CD4-positive, alpha-beta T cell treated with Interleukin-4 for 1 hour (primary cell): ENCODE results near the gene CAMTA1.
"Not testable (repeated sequence)": the region's sequence is repeated elsewhere in the genome, so short reads cannot be mapped to it uniquely, and the experiment has no call there.

Experiments
- DNase-seq, 2 donors: peaks; one replicate each; pipeline ENCODE4 v3.0.0-alpha.2; 2020 to 2022

The CAMTA1 gene

GRCh38 chr1:7128293-7128692 is 343.0 kb downstream of the CAMTA1 start:
- DNase-seq = no peak

DNA sequence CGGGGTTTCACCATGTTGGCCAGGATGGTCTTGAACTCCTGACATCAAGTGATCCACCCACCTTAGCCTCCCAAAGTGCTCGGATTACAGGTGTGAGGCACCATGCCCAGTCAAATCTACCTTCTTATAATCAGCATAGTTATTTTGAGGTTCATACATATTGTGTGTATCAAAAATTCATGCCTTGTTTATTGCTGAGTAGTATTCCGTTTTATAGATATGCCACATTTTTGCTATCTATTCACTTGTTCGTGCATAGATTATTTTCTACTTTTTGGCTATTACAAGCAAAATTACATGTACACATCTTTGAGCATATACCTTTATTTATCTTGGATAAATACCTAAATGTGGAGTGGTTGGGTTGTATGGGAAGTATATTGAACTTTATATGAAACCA is 344.9 kb downstream of the CAMTA1 start:
- no peak for DNase-seq

DNA sequence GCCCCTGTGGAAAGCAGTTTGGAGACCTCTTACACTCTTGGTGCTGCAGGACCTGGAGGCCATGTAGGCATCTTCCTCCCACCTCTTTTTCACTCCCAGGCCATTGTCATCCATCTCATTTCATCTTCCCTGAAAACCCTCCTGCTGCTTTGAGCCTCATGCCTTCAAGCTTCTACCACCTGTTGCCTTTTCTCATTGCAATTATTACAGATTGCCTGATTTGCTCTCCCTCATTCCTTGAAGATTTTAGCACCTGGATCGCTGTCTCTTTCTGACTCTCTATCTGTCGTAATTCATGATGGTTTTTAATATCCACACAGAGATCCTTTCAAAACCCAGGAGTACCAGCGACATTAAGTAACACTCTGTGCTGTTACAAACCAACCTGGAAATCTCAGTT is 350.2 kb downstream of the CAMTA1 start:
- DNase-seq = no peak

DNA sequence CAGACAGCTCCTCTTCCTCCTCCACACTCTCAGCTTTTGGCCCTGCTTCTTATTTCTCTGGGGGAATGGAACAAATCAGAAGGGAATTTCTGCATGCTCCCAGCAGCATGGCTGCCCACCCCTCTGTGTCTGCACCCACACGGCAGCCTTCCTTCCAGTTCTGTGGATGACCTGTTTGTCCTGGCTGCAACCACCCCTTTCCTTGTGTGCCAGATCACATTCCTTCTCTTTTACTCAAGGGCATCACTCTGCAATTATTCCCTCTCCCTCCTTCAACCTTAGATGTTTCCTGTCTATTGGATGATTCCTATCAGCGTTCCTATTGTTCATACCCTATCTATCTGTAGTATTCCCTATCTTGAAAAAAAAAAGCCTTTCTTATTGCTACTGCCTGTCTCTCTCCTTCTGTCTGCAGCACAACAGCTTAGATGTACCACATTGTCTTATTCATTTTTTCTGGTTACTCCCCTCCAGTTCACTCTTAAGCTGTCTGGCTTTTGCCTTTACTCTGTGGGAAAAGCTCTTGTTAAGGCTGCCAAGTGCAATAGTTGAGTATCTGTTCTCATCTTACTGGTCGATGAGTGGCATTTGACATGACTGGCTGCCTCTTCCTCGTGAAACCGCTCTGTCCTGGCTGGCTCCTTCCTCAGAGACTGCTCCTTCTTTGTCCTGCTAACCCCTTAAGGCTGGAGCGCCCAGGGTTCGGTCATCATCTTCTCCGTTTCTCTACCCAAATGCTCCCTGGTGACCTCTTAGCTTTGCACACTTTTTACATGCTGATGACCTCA is 351.1 kb downstream of the CAMTA1 start:
- no peak for DNase-seq

DNA sequence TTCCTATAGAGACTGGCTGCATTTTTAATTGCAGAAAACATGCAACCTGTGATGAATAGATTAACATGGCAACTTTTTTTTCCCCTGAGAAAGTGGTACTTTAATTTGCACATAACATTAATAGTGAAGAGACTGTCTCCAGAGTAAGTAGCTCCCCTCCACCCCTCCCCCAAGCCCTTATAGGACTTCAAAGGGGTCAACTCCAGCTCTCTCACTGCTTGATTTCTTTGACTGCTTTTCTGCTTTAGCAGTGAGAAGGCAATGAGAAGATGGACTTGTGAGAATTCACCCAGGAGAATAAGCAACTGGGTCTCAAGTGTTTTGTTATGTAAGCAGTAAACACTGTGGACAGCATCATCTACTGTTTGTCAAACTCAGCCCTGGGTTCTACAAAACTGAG is 355.0 kb downstream of the CAMTA1 start:
- no peak for DNase-seq

DNA sequence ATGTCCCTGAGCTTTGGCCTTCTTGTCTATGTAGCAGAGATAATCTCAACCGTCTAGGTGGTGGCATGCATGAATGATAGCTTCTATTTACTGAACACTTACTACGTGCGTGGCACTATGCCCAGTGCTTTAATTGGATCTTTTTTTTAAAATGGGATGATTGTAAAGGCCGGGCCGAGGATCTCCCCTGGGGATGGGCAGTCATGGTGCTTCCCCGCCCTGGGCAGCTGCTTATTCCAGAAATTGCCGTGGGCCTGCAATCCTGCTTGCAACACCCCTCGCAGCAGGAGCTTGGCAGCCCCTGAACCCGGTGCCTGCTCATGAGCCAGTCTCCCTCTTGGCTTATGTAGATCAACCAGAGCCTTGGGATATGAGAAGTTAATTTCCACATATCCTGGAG is 360.7 kb downstream of the CAMTA1 start:
- no peak for DNase-seq

- no peak for DNase-seq
These were observed 361.5 kb downstream of the CAMTA1 start for GRCh38 chr1:7146710-7147109.

GRCh38 chr1:7147581-7148282 is 362.5 kb downstream of the CAMTA1 start:
- DNase-seq = not testable (repeated sequence)

- DNase-seq = no peak
These were observed 364.0 kb downstream of the CAMTA1 start for GRCh38 chr1:7149080-7149838.

GRCh38 chr1:7150724-7151280 is 365.5 kb downstream of the CAMTA1 start:
- DNase-seq = no peak

DNA sequence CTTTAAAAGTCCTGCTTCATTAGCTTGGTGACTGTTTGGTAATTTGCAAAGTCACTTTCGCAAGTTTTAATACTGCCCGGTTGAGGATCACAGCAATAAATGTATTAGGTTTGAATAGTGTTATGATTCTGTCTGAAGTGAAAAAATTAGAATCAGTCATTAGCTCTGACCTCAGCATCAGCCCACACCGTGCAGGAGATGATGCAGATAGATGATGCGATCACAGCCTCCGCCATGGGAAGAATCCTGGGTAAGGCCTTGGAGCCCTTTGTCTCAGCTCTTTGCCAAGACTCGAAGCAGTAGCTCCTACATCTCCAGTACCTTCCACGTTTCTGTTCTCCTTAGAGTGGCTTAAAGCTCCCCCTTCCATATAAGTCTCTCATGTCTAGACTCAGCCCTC is 366.7 kb downstream of the CAMTA1 start:
- no peak for DNase-seq

DNA sequence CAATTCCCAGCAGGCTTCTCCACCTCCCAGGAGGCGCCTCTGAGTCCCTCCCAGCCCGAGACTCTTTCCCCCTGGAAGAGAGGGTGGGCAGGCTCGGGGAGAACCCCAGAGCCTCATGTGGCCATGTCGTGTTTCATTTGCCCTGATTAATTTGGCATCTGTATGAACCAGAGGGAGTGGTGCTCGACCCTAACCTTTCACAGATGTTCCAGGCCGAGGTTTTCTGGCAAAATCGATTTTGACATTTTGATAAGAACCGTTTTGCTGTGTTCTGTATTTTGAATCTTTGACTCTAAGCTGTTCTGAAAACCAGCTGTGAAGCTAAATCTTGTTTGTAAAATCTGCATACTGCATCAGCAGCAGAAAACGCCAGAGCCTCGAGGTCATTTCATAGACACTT is 367.4 kb downstream of the CAMTA1 start:
- no peak for DNase-seq

DNA sequence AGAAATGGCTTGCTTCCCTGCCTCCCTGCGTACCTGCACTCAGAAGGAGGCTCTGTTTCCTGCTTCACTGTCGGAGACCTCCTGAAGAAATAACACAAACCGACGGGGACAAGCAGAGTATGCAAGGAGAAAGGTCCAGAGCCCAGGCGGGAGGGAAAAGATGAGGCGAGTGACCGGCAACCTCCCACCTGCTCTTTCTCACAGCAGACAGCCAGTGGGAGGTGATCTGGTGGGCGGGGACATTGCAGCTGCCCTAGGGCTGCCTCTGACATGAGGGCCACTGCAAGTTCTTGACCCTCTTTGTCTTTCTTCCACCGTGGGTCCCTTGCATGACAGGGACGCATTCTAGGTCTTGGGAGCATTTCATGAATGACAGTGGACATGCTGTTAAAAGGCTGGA is 368.2 kb downstream of the CAMTA1 start:
- no peak for DNase-seq

- no peak for DNase-seq
These were observed 374.0 kb downstream of the CAMTA1 start for GRCh38 chr1:7159116-7159781.

DNA sequence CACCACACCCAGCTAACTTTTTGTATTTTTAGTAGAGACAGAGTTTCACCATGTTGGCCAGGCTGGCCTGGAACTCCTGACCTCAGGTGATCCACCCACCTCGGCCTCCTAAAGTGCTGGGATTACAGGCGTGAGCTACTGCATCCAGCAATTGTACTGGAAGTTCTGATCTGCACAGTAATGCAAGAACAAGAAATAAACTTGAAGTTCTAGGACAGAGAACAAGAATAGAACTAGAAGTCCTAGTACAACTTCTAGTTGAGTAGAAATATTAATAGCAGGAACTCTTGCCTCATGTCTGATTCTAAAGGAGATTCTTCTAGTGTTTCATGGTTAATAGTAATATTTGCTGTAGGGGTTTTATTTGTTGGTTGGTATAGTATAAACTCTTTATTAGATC is 383.3 kb downstream of the CAMTA1 start:
- not testable (repeated sequence) for DNase-seq

DNA sequence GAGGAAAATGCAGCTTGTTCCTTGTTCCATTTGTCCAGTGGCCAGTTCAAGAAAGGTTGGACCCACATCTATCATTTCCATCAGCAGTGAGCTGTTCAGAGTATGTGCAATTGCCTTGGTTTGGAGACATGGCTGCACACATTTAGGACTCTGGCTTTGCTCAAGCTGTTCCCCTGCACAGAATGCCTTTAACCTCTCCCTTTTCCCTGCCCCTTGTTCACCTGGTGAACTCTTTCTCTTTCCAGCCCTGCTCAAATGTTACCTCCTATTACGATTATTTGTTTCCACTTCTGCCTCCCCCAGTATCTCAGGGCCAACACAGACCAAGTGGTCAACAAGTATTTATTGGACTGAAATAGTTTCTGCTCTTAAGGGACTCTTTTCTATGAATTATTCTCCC is 385.9 kb downstream of the CAMTA1 start:
- no peak for DNase-seq

DNA sequence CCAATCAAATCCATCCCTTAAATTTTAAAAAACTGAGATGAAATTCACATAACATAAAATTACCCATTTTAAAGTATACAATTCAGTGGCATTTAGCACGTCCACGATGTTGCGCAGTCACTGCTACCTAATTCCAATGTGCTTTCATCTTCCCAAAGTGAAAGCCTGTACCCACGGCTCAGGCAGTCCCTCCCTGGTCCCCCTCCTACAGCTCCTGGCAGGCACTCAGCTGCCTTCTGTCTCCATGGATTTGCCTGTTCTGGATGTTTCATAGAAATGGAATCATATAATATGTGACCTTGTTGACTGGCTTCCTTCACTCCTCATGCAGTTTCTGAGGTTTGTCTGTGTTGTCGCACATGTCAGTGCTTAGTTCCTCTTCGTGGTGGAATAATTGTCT is 386.3 kb downstream of the CAMTA1 start:
- DNase-seq = no peak

DNA sequence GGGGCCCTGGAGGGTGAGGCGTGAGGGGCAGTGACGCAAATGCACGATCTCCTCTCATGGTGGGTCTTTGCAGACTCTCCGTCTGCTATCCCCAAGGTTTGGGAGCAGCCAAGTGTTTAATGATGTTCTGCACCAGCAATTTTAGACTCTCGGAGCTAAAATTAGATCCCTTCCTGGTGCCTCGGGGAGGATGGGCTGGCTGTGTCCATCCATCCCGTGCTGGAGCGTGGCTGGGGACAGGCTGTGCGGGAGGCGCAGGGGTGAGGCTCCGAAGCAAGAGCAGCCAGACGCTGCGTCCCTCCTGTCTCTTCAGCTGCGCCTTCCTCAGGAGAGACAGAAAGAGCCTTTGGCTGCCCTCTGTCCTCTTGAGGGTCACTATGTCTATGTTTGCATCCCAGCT is 387.6 kb downstream of the CAMTA1 start:
- DNase-seq = no peak

DNA sequence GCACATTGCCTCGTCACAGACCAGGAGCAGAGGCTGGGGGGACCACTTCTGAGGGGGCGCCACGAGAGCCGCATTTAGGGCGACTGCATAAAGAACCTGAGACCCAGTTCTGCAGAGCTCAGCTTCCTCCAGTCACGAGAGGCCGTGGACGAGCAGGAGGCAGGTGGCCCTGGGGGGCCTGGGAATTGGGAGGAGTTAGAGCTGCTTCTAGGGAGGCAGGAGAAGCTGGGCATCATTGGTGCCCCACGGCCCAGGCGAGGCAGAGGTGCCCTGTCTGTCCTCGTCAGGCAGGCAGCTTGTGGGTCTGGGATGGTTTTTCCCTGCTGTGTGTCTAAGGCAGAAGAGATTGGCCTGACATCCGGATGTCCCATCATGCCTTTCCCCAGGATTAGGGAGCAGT is 389.3 kb downstream of the CAMTA1 start:
- DNase-seq = no peak

DNA sequence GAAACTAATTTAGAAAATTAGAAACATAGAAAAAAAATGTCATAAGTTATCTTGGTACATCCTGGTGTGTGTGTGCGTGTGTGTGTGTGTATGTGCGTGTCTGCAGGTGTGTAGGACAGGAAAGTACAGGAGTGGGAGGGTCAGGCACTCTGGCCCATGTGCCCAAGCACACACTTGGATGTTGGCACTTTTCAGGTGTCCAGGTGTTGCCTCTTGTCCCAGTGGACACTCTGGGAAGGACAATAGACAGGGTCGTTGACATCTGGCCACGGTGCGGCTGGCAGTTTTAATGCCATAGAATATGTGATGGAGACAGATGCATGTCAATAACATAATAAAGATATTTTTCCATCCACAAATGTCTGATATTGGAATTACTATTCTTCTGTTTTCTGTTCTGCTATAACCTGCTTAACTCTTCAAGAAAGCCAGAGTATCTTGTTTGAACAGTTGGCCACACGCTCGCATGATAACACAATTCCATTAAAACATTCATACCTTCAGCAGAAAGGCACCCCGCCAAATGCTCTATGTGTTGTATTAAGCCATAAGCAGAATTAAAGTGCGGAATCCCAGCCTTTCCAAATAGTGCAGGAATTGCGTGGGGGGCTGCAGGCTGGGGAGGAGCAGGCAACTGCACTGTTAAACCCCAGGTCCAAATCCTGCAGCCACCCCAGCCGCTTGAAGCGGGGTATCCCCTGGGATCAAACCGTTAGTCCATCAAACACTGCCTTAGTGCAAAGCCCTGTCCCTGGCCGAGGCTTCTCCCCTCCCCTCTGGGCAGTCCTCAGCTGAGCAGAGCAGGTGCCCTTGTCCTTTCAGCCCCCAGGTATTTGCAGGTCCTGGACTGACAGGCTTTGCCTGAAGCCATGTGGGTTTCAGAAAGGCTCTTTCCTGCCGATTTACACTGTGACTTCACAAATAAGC is 390.0 kb downstream of the CAMTA1 start:
- no peak for DNase-seq

DNA sequence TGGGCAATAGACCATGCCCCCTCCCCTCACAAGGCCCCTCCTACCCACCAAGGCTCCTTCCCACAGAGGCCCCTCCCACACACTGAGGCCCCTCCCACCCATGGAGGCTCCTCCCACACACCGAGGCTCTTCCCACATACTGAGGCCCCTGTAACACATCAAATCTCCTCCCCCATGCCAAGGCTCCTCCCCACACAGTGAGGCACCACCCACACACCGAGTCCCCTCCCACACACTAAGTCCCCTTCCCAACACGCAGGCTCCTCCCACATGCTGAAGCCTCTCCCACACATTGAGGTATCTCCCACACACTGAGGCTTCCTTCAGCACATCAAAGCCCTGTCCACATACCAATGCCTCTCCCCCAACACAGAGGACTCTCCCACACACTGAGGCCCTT is 391.8 kb downstream of the CAMTA1 start:
- DNase-seq = no peak
